ENCODE data around the gene FRMD8. TPM values are rescaled to one million over a fixed set of nuclear protein-coding genes. Genes with fewer than 3 reads are reported as not detected.

The FRMD8 gene
- polyA plus RNA-seq, 1 donor (not counting 4 experiments of a cell fraction or from before 2014, with no cell fraction given), result 24.1 TPM

GRCh38 chr11:65394125-65394536 lies 7.7 kb downstream of the FRMD8 start:
- H3K9me1 ChIP-seq (ENCODE audit: control insufficient read depth, extremely low read depth, insufficient read depth, low read length), result peaks cover 3% of the 10 kb centered on the region
- peaks cover 32% of the 10 kb centered on the region for H3K79me2 ChIP-seq (ENCODE audit: control insufficient read depth, insufficient read depth, low read length)
- H2AFZ ChIP-seq (ENCODE audit: control insufficient read depth, low read length), result no peak overlapping the region
- no peak overlapping the region for H3K27ac ChIP-seq (ENCODE audit: control insufficient read depth, insufficient read depth, low read length)
- H3K27me3 ChIP-seq (ENCODE audit: control insufficient read depth, extremely low read depth, insufficient read depth, low read length), result no peaks in the 10 kb centered on the region
- no peak for DNase-seq (ENCODE audit: low read depth, low spot score)
- TF ChIP-seq EZH2 (IDR thresholded peaks at IDR 0.05; ENCODE audit: low read length), result no peak
- no peak for TF ChIP-seq CTCF (optimal IDR thresholded peaks at IDR 0.05 in 1 of 3, IDR thresholded peaks at IDR 0.05 in 1 of 3, conservative IDR thresholded peaks at IDR 0.05 in 1 of 3; ENCODE audit: extremely low read depth in 1 of 3, insufficient read depth in 2 of 3, low read length in 3 of 3)
- H3K4me2 ChIP-seq (ENCODE audit: control insufficient read depth, extremely low read depth, insufficient read depth, low read depth, low read length), result no peak overlapping the region
- H4K20me1 ChIP-seq (ENCODE audit: control insufficient read depth, extremely low read depth, insufficient read depth, low read length), result peaks cover 2% of the 10 kb centered on the region
- no peak overlapping the region for H3K4me3 ChIP-seq (ENCODE audit: control insufficient read depth in 2 of 3, extremely low read depth in 1 of 3, insufficient read depth in 2 of 3, low read depth in 1 of 3, low read length in 3 of 3)
- peaks cover 15 to 44% of the 10 kb centered on the region in 2 experiments for H3K36me3 ChIP-seq (ENCODE audit: control insufficient read depth in 2 of 2, extremely low read depth in 1 of 2, insufficient read depth in 2 of 2, low read length in 2 of 2)
- H3K9me3 ChIP-seq (ENCODE audit: control insufficient read depth, low read depth, low read length), result no peaks in the 10 kb centered on the region
- dilution Hi-C loops (cut with MboI; ENCODE audit: extremely low pct_ligation_motif_present, low sequenced_read_pairs), result no loop called here
- FAIRE-seq, result no peak
- peaks cover 21% of the 10 kb centered on the region for H3K4me1 ChIP-seq (ENCODE audit: control insufficient read depth, extremely low read depth, insufficient read depth, low read length)
- no peak overlapping the region for H3K9ac ChIP-seq (ENCODE audit: control insufficient read depth, extremely low read depth, insufficient read depth, low read length)

GRCh38 chr11:65395961-65396530 lies 9.6 kb downstream of the FRMD8 start:
- DNase-seq (ENCODE audit: low read depth, low spot score) (no peak), FAIRE-seq (no peak)
- Histone ChIP-seq H2AFZ (ENCODE audit: control insufficient read depth, low read length) (no peak overlapping the region), H3K9me3 (ENCODE audit: control insufficient read depth, low read depth, low read length) (no peaks in the 10 kb centered on the region), H3K36me3 (ENCODE audit: control insufficient read depth in 2 of 2, extremely low read depth in 1 of 2, insufficient read depth in 2 of 2, low read length in 2 of 2) (peaks cover 14 to 50% of the 10 kb centered on the region in 2 experiments), H3K27me3 (ENCODE audit: control insufficient read depth, extremely low read depth, insufficient read depth, low read length) (no peaks in the 10 kb centered on the region), H3K27ac (ENCODE audit: control insufficient read depth, insufficient read depth, low read length) (no peak overlapping the region), H3K79me2 (ENCODE audit: control insufficient read depth, insufficient read depth, low read length) (peaks cover 14% of the 10 kb centered on the region), H4K20me1 (ENCODE audit: control insufficient read depth, extremely low read depth, insufficient read depth, low read length) (peaks cover 2% of the 10 kb centered on the region), H3K9ac (ENCODE audit: control insufficient read depth, extremely low read depth, insufficient read depth, low read length) (no peak overlapping the region), H3K4me3 (ENCODE audit: control insufficient read depth in 2 of 3, extremely low read depth in 1 of 3, insufficient read depth in 2 of 3, low read depth in 1 of 3, low read length in 3 of 3) (no peak overlapping the region), H3K9me1 (ENCODE audit: control insufficient read depth, extremely low read depth, insufficient read depth, low read length) (no peaks in the 10 kb centered on the region), H3K4me1 (ENCODE audit: control insufficient read depth, extremely low read depth, insufficient read depth, low read length) (peaks cover 3% of the 10 kb centered on the region), H3K4me2 (ENCODE audit: control insufficient read depth, extremely low read depth, insufficient read depth, low read depth, low read length) (no peak overlapping the region)
- dilution Hi-C loops (cut with MboI; ENCODE audit: extremely low pct_ligation_motif_present, low sequenced_read_pairs), result no loop called here
- TF ChIP-seq EZH2 (IDR thresholded peaks at IDR 0.05; ENCODE audit: low read length) (no peak), CTCF (optimal IDR thresholded peaks at IDR 0.05 in 1 of 3, IDR thresholded peaks at IDR 0.05 in 1 of 3, conservative IDR thresholded peaks at IDR 0.05 in 1 of 3; ENCODE audit: extremely low read depth in 1 of 3, insufficient read depth in 2 of 3, low read length in 3 of 3) (no peak)
